IPS-11a (cell line): ENCODE results near the gene MMP24OS.

Experiments
- H3K4me3 ChIP-seq: one replicate; pipeline ENCODE4 v1.5.1; 2013; ENCODE audit warnings: low read depth, low read length, control low read depth

MMP24OS gene

DNA sequence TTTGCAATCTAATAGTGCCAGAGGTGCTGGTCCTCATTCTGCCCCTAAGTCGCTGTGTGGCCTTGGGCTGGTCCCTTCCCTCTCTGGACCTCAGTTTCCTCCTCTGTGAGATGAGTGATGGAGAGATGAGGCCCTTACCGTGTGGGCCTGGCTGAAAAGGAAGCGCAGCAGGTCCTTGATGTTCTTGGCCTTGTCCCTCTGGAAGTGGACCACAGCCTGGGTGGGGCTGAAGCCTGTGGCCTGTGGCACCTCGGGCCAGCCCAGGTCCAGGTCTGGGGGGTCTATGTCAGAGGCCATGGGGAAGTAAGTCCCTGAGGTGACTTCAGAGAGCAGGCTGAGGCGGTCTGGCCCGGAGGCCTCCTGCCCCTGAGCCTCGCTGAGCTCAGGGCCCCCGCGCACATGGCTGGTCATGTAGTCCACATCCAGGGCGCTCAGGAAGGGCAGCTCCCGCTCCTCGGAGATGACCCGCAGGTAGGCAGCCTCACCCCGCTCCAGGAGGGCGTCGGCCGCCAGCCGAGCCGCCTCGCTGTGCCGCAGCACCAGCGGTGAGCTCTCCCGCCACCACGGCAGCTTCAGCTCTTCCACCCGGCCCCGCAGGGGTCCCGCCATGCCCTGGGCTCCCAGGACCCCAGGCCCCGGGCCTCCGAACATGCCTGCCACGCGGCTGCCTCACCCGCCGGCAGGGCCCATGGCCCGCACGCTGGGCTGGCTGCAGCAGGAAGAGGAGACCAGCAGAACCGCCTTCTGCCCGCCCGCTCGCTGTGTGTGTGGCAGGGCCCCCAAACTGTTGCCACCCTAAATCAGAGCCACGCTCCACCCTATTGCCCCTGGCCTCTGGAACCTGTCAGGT is 14.0 kb upstream of the MMP24OS start, which contains the start of gene FAM83C:
TSS of gene FAM83C (minus strand) at position 772 of the 850 bp plus-strand sequence. CDS start at position 651, 121 bp downstream.
- no peak within 1 kb of the TSS for H3K4me3 ChIP-seq

DNA sequence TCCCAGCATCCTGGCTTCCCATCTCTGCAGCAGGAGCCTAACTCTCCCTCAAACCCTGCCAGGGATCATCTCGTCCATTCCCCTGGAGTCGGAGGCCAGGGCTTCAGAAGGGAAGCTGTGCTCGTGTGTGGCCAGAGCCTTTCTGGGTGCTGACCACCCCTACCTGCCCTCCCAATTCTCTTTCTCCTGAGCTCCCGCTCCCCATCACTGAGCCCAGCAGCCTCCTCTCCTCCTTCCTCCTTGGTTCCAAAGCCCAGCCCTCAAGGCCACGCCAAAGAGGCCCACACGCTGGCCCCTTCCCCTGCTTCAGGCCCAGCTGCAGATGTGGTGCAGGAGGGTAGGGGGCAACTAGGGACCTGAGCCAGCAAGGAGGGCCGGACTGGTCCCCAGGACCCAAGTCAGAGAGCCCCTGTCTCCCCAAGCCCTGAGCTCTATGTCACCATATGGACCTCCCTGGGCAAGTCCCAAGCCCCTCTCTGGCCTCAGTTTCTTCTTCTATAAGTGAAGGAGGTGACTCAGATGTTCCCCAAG is 13.0 kb upstream of the MMP24OS start:
- no peak overlapping the region for H3K4me3 ChIP-seq

DNA sequence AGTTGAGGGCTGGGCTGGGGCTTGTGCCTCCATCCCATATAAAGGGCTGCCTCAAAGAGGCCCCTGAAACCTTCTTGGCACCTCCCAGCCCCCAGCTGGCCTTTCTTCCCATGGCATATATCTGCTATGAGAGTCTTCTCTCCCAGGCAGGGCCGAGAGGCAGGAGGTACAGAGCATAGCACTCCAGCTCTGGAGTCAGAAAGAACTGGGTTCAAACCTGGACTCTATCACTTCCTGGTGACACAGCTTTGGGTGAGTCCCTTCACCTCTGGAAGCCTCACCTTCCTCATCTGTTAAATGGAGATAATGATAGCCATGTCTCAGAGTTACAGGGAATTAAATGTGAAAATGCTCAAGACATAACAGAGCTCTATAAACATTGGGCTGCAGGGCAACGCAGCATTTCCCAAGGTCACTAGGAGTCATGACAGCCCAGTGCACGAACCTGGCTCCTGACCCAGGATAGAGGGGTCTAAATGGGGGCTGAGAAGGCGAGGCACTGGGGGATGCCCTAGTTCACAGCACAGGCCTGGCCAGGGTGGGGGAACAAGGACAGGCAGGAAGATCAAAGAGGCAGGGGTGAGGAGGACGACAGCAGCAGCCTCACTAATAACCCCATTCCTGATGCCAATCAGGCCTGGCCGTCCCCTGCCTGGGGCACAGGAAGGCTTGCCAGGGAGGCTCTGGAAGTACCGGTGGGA is 12.4 kb upstream of the MMP24OS start:
- no peak overlapping the region for H3K4me3 ChIP-seq

GRCh38 chr20:35288325-35289060 is 10.6 kb upstream of the MMP24OS start:
- no peak overlapping the region for H3K4me3 ChIP-seq

GRCh38 chr20:35287509-35288324 is 9.8 kb upstream of the MMP24OS start:
- H3K4me3 ChIP-seq: no peak overlapping the region

GRCh38 chr20:35286899-35287508 is 9.1 kb upstream of the MMP24OS start:
- no peak overlapping the region for H3K4me3 ChIP-seq

GRCh38 chr20:35286077-35286898 is 8.4 kb upstream of the MMP24OS start:
- H3K4me3 ChIP-seq: no peak overlapping the region

- no peak overlapping the region for H3K4me3 ChIP-seq
These were observed 7.8 kb upstream of the MMP24OS start for GRCh38 chr20:35285806-35286076.

DNA sequence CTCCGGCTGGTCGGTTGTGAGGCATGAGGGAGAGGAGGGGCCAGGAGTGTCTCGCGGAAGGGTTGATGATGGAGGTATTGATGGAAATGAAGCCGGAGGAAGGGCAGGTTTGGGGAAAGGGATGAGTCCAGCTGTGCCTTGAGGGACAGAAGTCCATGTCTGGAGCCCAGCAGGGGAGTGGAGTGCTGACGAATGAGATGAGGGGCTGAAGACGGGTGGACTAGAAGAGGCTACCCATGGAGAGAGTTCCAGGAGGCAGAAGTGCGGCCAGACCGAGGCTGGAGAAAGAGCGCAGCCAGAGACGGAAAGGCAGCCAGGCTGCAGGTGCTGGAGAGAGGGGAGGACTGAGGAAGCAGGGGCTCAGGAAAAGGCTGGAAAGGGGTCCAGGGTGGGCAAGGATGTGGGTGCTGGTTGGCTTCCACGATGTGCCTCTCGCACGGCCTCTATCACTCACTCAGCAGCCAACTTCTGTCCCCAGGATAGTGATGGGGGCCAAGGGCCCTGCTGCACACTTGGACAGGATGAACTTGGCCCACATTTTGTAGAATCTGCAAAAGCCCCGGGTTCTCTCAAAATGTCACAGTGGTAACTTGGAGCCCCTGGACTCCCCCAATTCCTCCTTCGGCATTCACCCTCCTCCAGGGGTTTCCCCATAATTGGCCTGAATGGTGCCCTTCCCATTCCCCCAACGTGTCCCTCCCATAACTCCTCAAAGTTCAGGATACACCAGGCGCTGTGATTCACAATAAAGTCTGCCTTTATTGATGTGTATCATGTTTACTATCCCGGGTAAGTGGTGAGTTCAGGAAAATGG is 7.3 kb upstream of the MMP24OS start:
- peak overlapping the region; percentile 94 for H3K4me3 ChIP-seq

DNA sequence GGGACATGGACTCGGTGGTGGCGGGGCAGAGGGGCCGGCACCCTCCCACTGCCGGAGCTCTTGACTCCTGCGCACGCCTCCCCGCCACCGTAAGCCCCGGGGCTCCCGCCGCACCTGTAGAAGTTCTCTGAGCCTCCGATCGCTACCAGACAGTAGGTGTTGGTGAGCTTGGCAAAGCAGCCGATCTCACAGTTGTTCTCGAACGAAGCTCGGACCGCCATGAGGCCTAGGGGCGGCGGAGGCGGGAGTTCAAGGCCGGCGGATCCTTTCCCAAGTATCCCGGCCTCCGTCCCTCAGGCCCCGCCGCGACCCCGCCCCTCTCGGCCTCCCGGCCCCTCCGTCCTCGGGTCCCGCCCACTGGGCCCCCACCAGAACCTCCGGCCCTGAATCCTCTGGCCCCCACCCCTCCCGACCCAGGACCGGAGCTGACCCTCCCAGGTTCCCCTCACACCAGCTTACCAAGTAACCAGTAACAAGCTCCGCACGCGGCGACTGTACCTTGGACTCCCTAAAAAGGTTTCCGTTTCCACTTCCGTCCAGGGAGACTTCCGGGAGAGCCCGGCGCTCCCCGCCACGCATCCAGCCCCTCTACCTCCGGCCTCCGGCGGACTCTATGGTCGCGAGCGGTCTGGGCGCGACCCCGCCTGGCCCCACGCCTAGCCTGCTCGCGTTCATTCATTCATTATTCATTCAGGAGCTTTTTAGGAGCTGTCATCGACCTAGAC is 6.5 kb upstream of the MMP24OS start, which contains the start of gene EIF6:
TSS of gene EIF6 (minus strand) at position 506 of the 725 bp plus-strand sequence. CDS start at position 221, 285 bp downstream.
- H3K4me3 ChIP-seq: peak within 1 kb of the TSS; percentile 94

- H3K4me3 ChIP-seq: peak overlapping the region; percentile 94
These were observed 5.7 kb upstream of the MMP24OS start for GRCh38 chr20:35283441-35284266.

DNA sequence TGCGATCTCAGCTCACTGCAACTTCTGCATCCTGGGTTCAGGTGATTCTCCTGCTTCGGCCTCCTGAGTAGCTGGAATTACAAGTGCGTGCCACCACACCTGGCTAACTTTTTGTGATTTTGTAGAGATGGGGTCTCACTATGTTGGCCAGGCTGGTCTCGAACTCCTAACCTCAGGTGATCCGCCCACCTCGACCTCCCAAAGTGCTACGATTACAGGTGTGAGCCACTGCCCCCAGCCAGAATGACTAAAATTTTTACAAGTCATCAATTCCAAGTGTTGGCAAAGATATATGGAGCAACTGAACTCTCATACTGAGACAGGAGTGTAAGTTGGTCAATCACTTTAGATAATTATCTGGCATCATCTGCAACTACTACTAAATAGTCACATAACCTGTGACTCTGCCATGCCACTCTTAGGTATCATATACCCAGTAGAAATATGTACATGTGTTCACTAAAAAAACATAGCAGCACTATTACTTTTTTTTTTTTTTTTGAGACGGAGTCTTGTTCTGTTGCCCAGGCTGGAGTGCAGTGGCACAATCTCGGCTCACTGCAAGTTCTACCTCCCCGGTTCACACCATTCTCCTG is 3.7 kb upstream of the MMP24OS start:
- H3K4me3 ChIP-seq: no peak overlapping the region

- no peak overlapping the region for H3K4me3 ChIP-seq
These were observed 2.6 kb upstream of the MMP24OS start for GRCh38 chr20:35280523-35280922.

- no peak overlapping the region for H3K4me3 ChIP-seq
These were observed 1.7 kb upstream of the MMP24OS start for GRCh38 chr20:35279533-35280174.

- no peak overlapping the region for H3K4me3 ChIP-seq
These were observed 1.1 kb upstream of the MMP24OS start for GRCh38 chr20:35279040-35279439.

GRCh38 chr20:35277127-35277526 is 795 bp downstream of the MMP24OS start:
- H3K4me3 ChIP-seq: peak overlapping the region; percentile 68
